Right cardiac atrium (tissue), 5 donors: ENCODE measurements around the gene HIPK3. TPM values are rescaled to one million over a fixed set of nuclear protein-coding genes. Genes with fewer than 3 reads are reported as not detected.

Experiments used
- ATAC-seq, 2 donors: fragments of 200-7000 bp; cut with Tn5 transposase; one replicate each; pipeline versions ENCODE4 v1.8.0 to v1.9.1; 2020; ENCODE audit warnings: moderate library complexity in 2 of 2, mild to moderate bottlenecking in 1 of 2
- DNase-seq, 3 donors: peaks; one replicate each; pipeline ENCODE4 v3.0.0-alpha.2; 2020
- H3K27ac ChIP-seq: one replicate; pipeline ENCODE4 v1.5.1; 2013; ENCODE audit warnings: mild to moderate bottlenecking, low read length, control low read depth, moderate library complexity
- H3K27me3 ChIP-seq: one replicate; pipeline ENCODE4 v1.6.1; 2013; ENCODE audit not compliant: control insufficient read depth, insufficient read depth
- H3K4me1 ChIP-seq: one replicate; pipeline ENCODE4 v1.6.1; 2013; ENCODE audit warnings: low read length; ENCODE audit not compliant: control insufficient read depth, insufficient read depth
- H3K4me3 ChIP-seq: one replicate; pipeline ENCODE4 v1.5.1; 2013; ENCODE audit warnings: low read length, control low read depth
- H3K9me3 ChIP-seq: one replicate; pipeline ENCODE4 v1.6.1; 2013; ENCODE audit warnings: low read length; ENCODE audit not compliant: control insufficient read depth
- WGBS: extraction: QIAGEN DNeasy Blood & Tissue Kit; methylation state at CpG from one replicate; pipeline ENCODE4 v1.1.7; 2013; 5-methylcytosine and 5-hydroxymethylcytosine counted together
- intact Hi-C, 4 donors: fragments of 100-400 bp; cut with DNase I; formaldehyde crosslinking; loops; one replicate each; pipeline versions ENCODE4 v1.11.0 to v1.14.0; 2022 to 2023
- polyA plus RNA-seq: library from polyadenylated mRNA; stranded (reverse); fragments of 200-250 nt; gene quantifications from one replicate; pipeline ENCODE4 v1.2.3, GENCODE V29; 2013
- total RNA-seq, 4 donors: library from RNA; stranded (reverse); fragmentation: NEBNext Ultra II Directional; extraction: Animal tissue kit (Norgen Biotek cat#: 25700); gene quantifications; one replicate each; pipeline ENCODE4 v1.2.1, GENCODE V29; 2021
- donor health status: healthy with polysubstance abuse.
- donor health status: DM: no; HTN: yes; CAD: no.
- donor health status: DM: no; HTN: no; CAD: no.
- donor health status: DM: no; HTN: yes; CAD: no; lungs with severe emphysema.
- donor health status: DM: yes; HTN: yes; CAD: no.

HIPK3 gene
- total and polyA plus RNA-seq, 5 donors: 32.0 to 272 (median 229) TPM

DNA sequence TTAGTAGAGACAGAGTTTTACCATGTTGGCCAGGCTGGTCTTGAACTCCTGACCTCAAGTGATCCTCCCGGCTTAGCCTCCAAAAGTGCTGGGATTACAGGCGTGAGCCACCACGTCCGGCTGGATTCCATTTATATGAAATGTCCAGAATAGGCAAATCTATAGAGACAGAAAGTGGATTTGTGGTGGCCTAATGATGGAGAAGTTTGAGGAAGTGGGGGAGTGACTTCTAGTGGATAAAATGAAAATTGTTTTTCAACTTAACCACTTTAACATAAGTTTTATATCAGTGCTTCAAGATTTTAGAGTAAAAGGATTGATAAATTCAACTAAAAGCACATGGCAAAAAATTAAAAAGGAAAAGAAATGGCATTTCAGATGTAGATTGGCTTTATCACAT is 66.2 kb downstream of the HIPK3 start:
- H3K4me1 ChIP-seq: peaks cover 13% of the 10 kb centered on the region
- H3K27ac ChIP-seq: no peak overlapping the region
- no peaks in the 10 kb centered on the region for H3K9me3 ChIP-seq
- whole genome bisulfite sequencing: 95% methylated on average over 4 of the region's 4 CpGs
- intact Hi-C loops: no loop called here
- H3K27me3 ChIP-seq: no peaks in the 10 kb centered on the region
- no peak overlapping the region for H3K4me3 ChIP-seq
- DNase-seq (no peak), ATAC-seq (no peak)

DNA sequence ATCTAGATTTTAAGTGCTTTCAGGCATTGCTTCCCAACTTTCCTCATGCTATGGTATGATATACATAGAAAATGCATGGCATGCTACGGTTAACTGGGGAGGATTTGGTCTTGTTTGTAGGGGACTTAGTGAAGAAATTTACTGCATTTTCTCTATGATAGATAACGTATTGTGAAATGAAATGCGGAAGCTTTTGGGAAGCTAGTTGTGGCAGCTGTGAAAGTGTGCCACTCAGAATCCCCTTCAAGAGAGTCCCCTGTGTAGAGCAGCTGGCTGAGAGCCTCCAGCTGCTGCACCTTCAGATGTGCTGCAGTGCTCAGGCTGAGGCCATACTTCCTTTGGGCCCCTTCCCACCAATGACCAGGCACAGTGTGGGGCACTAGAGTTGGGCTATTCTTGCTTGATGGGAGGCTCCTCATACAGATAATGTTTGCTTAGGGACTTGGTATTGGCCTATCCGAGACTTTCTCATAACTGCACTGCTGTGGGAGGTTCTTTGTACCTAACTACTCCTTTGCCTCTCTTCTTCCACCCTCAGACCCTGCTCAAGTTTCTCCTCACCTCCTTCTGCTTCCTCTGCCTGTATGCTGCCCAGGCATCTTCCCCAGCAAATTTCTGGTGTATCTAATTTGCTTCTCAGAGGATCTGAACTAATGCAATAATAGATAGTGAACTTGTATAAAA is 67.3 kb downstream of the HIPK3 start:
- H3K27me3 ChIP-seq: no peaks in the 10 kb centered on the region
- ATAC-seq (peak; percentile 36 to 40), DNase-seq (no peak)
- 51% methylated on average over 4 of the region's 4 CpGs for WGBS
- intact Hi-C loops: no loop called here
- no peaks in the 10 kb centered on the region for H3K9me3 ChIP-seq
- H3K27ac ChIP-seq: no peak overlapping the region
- H3K4me3 ChIP-seq: no peak overlapping the region
- H3K4me1 ChIP-seq: peaks cover 13% of the 10 kb centered on the region

DNA sequence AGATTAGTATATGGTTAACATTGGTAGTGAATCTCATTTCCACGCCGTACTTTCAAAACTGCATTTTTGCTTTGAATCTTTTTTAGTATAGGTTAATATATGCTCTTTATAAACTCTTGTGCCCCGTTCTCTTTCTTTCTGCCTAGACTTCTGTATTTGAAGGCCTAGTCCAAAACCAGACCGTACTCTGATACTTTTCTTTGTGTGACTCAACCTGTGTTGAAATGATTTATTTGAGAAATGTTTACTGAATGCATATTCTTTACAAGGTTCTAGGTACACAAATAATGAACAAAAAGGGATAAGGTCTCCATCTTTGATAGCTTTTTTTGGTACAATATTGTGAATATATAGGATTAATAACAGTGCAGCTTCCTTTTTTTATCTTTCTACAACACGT is 68.3 kb downstream of the HIPK3 start:
- intact Hi-C loops: loop anchor here in 3 of 4 donors (5.0 kb wide), 2 partner anchors 68 to 158 kb away; partner anchors contain the start of gene HIPK3 (in 3 of the 3)
- H3K27me3 ChIP-seq: no peaks in the 10 kb centered on the region
- ATAC-seq (no peak), DNase-seq (no peak)
- no peak overlapping the region for H3K4me3 ChIP-seq
- 71% methylated on average over 5 of the region's 5 CpGs for WGBS
- H3K9me3 ChIP-seq: no peaks in the 10 kb centered on the region
- H3K4me1 ChIP-seq: peaks cover 8% of the 10 kb centered on the region
- H3K27ac ChIP-seq: no peak overlapping the region

DNA sequence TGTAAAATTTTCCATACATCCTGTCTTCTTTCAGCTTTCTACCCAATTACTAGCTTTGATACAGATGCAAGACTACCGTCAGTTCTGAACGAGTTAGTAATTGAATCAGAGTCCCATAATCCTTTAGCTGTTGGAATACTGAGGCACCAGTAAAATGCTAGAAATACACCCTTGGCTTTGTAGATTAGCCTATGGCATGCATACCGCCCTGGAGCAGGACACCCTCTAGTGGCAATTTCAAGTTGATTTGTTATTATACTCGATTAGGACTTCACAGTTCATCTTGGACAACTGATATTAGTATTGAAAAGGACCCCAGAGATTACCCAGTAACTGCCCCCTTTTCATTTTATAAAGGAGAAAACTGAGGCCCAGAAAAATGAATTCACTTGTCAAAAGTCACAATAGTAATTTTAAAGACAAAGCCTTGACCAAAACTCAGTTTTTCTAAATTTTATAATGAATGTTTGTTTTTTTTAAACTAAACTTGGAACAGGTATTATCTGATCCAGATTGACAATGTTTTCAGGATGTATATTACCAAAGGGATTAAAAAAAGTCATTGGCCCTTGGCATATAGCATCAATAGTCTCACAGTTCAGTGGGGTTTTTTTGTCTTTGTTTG is 72.6 kb downstream of the HIPK3 start:
- 9% methylated on average over 4 of the region's 4 CpGs for WGBS
- no peak overlapping the region for H3K27ac ChIP-seq
- peak; percentile 69 to 81 for ATAC-seq

DNA sequence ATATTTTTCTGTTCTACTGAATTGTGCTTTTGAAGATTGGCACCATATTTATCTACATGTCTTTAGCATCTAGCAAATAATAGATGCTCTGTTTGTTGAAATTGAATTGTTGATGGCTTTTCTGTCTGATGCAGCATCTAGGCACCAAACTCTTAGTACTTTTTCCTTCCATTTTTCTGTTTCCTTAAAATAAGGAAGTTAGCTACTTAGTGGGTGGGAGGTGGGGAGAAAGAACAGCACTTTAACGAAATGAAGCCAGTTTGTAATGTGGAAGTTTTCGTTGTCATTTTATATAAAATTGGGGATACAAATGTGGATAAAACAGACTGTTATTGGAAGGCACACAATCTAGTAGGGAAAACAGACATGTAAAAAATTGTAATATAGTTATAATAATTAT is 76.6 kb downstream of the HIPK3 start:
- Histone ChIP-seq H3K9me3 (no peaks in the 10 kb centered on the region), H3K27me3 (no peaks in the 10 kb centered on the region), H3K27ac (no peak overlapping the region), H3K4me3 (no peak overlapping the region), H3K4me1 (peaks cover 8% of the 10 kb centered on the region)
- DNase-seq (no peak), ATAC-seq (no peak)
- WGBS: 75% methylated on average over 2 of the region's 2 CpGs
- intact Hi-C loops: loop anchor here in 1 of 4 donors (10.0 kb wide), 2 partner anchors 169 to 289 kb away; partner anchors contain the start of gene CSTF3

More for the DNA sequence above, 72.6 kb downstream of the HIPK3 start:
- no peaks in the 10 kb centered on the region for H3K9me3 ChIP-seq
- H3K4me1 ChIP-seq: peaks cover 11% of the 10 kb centered on the region
- no peak overlapping the region for H3K4me3 ChIP-seq
- no peaks in the 10 kb centered on the region for H3K27me3 ChIP-seq
- DNase-seq: peak in 1 of 3 donors; percentile 22
- intact Hi-C loops: loop anchor here in 3 of 4 donors (5.0 to 10.0 kb wide), 4 partner anchors 73 to 285 kb away; partner anchors contain the start of genes HIPK3 (in 3 of the 3) and CSTF3 (in 1 of the 3)

DNA sequence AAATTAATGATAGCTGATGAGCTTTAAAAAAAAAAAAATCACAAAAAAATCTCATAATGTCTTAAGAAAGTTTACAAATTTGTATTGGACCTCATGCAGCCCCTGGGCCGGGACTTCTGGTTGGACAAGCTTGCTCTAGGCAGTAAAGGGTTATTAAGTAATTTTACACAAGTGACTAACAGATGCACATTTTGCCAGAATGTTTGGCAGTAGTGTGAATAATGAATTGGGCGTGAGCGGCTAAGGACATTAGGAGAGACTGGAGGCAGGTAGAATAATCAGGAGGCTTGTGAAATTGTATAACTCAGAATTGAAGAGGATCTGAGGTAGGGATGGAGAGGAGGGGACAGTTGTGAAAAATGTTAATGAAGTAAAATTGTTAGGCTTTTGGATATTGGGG is 77.4 kb downstream of the HIPK3 start:
- DNase-seq (no peak), ATAC-seq (no peak)
- Histone ChIP-seq H3K4me1 (peaks cover 8% of the 10 kb centered on the region), H3K4me3 (no peak overlapping the region), H3K9me3 (no peaks in the 10 kb centered on the region), H3K27me3 (no peaks in the 10 kb centered on the region), H3K27ac (no peak overlapping the region)
- 88% methylated on average over 3 of the region's 3 CpGs for WGBS
- intact Hi-C loops: loop anchor here in 2 of 4 donors (5.0 to 10.0 kb wide), 3 partner anchors 170 to 290 kb away; partner anchors contain the start of gene CSTF3 (in 2 of the 2)

DNA sequence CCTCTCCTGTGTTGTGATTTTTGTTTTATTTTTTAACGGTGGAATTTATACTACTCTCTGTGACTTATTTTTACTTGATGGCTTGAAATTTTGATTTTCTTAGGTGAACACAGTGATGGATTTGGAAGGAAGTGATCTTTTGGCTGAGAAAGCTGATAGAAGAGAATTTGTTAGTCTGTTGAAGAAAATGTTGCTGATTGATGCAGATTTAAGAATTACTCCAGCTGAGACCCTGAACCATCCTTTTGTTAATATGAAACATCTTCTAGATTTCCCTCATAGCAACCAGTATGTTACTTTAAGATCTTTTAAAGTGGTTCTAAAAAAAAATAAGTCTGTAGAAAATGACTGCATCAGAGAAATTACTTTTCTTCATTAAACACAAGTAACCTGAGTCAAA is 82.1 kb downstream of the HIPK3 start:
- ATAC-seq (no peak), DNase-seq (no peak)
- 86% methylated on average over 1 of the region's 1 CpG for WGBS
- Histone ChIP-seq H3K4me3 (no peak overlapping the region), H3K9me3 (no peaks in the 10 kb centered on the region), H3K27me3 (no peaks in the 10 kb centered on the region), H3K27ac (no peak overlapping the region), H3K4me1 (peaks cover 1% of the 10 kb centered on the region)
- intact Hi-C loops: loop anchor here in 2 of 4 donors (5.0 to 10.0 kb wide), 3 partner anchors 174 to 294 kb away; partner anchors contain the start of gene CSTF3 (in 2 of the 2)

DNA sequence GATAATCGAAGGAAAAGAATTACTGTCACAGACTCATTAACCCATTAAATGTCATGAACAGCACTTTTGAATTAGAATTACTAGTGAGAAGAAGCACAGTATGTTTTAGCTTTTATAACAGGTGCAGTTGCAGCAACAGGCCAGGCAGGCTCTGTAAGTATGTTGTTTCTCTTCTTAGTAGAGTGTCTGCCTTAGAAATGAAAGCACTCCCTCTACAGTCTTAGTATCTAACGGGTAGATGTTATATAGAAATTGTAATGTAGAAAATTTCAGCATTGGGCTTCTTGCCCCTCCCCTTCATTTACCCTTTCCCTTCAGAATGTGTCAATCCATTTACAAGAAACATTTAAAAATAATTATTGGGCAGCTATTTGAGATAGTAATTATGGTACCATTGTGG is 87.4 kb downstream of the HIPK3 start:
- DNase-seq (no peak), ATAC-seq (peak in 1 of 2 donors; percentile 31)
- intact Hi-C loops: loop anchor here in 1 of 4 donors (10.0 kb wide), 1 partner anchor 400 kb away; no protein-coding TSS in a partner anchor
- no peaks in the 10 kb centered on the region for H3K9me3 ChIP-seq
- 47% methylated on average over 2 of the region's 2 CpGs for WGBS
- no peak overlapping the region for H3K4me3 ChIP-seq
- H3K27me3 ChIP-seq: no peaks in the 10 kb centered on the region
- H3K4me1 ChIP-seq: no peaks in the 10 kb centered on the region
- H3K27ac ChIP-seq: no peak overlapping the region

DNA sequence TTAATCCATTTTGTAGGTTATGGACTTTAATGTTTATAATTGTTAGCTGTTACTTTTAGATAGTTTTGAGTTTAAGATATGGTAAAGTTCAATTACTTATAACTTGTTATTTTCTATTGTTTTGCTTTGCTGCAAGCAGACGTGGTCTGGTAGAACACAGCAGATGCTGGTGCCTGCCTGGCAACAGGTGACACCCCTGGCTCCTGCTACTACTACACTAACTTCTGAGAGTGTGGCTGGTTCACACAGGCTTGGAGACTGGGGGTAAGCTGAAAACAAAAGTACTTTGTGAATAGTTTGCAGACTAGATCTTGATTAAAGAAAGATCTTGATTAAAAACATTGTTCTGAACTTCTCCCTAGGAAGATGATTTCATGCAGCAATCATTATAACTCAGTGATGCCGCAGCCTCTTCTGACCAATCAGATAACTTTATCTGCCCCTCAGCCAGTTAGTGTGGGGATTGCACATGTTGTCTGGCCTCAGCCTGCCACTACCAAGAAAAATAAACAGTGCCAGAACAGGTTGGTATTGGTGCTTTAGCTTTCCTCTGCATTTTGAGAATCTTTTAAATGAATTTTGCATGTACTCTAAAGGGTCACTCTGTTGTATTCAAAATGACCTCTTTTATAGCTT is 90.4 kb downstream of the HIPK3 start:
- intact Hi-C loops: loop anchor here in 1 of 4 donors (10.0 kb wide), 1 partner anchor 397 kb away; no protein-coding TSS in a partner anchor
- Histone ChIP-seq H3K27me3 (no peaks in the 10 kb centered on the region), H3K27ac (no peak overlapping the region), H3K4me3 (no peak overlapping the region), H3K9me3 (no peaks in the 10 kb centered on the region), H3K4me1 (no peaks in the 10 kb centered on the region)
- ATAC-seq (no peak), DNase-seq (no peak)
- 57% methylated on average over 2 of the region's 2 CpGs for WGBS

DNA sequence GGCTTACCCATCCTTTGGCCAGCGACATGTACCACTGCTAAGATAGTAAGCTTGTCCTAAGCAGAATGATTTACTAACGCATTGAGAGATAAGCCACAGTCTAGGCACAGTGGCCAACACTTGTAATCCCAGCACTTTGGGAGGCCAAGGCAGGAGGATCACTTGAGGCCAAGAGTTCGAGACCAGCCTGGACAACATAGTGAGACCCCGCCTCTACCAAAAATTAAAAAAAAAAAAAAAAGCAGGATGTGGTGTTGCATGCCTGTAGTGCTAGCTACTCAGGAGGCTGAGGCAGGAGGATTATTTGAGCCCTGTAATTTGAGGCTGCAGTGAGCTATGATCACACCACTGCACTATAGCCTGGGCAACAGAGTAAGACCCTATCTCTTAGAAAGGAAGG is 93.1 kb downstream of the HIPK3 start:
- Histone ChIP-seq H3K27ac (no peak overlapping the region), H3K27me3 (no peaks in the 10 kb centered on the region), H3K9me3 (no peaks in the 10 kb centered on the region), H3K4me3 (no peak overlapping the region), H3K4me1 (no peaks in the 10 kb centered on the region)
- 98% methylated on average over 4 of the region's 4 CpGs for WGBS
- intact Hi-C loops: no loop called here
- DNase-seq (no peak), ATAC-seq (no peak)
